PFSK-1 (cell line): ENCODE data around the gene CELSR1.

ENCODE experiments used
- FOXP2 ChIP-seq: optimal IDR thresholded peaks from 2 replicates; pipeline ENCODE3; 2011; ENCODE audit warnings: borderline replicate concordance, control low read depth, inconsistent platforms; ENCODE audit not compliant: insufficient read depth; ENCODE audit errors: extremely low read length, extremely low read depth
- POLR2AphosphoS5 ChIP-seq: IDR thresholded peaks from 2 replicates; pipeline ENCODE4 v1.6.1; 2012; ENCODE audit warnings: low read depth, mild to moderate bottlenecking, control low read depth, low read length, moderate library complexity
- REST ChIP-seq, 2 experiments: IDR thresholded peaks; 2 replicates each; pipeline versions ENCODE4 v1.6.1 to v1.8.0; 2011 to 2012; ENCODE audit warnings: low read depth in 2 of 2, low read length in 2 of 2, control low read depth in 1 of 2, inconsistent platforms in 1 of 2, mild to moderate bottlenecking in 1 of 2, moderate library complexity in 1 of 2; ENCODE audit not compliant: insufficient read depth in 1 of 2
- SIN3A ChIP-seq: IDR thresholded peaks from 2 replicates; pipeline ENCODE4 v1.6.1; 2012; ENCODE audit warnings: mild to moderate bottlenecking, low read length, moderate library complexity, borderline replicate concordance; ENCODE audit not compliant: insufficient read depth
- TAF1 ChIP-seq: IDR thresholded peaks from 2 replicates; pipeline ENCODE4 v1.6.1; 2012; ENCODE audit warnings: low read length, control low read depth, borderline replicate concordance; ENCODE audit not compliant: insufficient read depth

CELSR1 gene

GRCh38 chr22:46347646-46348045 is 189.8 kb downstream of the CELSR1 start:
- TF ChIP-seq POLR2AphosphoS5 (no peak), REST (IDR thresholded peaks at IDR 0.05; ENCODE audit: insufficient read depth in 1 of 2, low read depth in 2 of 2, low read length in 2 of 2) (no peak), TAF1 (no peak)

DNA sequence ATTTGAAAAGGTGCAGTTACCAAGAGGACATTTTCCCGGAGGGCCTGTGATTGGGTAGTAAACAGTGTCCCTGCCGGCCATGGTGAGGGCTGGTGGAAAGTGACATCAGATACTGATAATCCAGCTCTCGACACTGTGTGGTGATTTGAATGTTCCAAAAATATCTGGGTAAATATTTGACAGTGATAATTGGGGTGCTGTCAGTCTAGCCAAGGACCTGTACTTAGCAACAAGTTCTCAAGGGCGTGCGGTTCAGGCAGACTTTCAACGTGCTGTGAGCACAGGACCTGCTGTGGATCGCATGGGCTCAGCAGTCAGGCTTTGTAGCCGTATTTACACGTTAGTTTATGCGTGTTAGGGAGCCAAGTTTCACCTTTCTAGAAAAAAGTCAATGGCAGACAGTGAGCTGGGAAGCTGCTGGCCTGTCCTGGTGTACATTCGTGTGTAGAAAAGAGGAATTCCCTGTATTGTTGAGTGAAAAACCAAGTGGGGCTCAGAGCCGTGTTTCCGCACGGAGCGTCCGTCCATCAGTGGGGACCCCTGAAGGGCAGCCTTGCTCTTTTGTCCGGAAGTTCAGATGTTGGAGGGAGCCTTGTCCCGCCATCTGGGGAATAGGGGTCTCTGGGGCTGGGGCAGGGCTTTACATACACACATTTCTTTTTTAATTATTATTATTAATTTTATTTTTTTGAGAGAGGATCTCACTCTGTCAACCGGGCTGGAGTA is 190.6 kb downstream of the CELSR1 start:
- TF ChIP-seq FOXP2 (no peak), TAF1 (no peak), POLR2AphosphoS5 (no peak), REST (IDR thresholded peaks at IDR 0.05; ENCODE audit: insufficient read depth in 1 of 2, low read depth in 2 of 2, low read length in 2 of 2) (no peak), SIN3A (no peak)

DNA sequence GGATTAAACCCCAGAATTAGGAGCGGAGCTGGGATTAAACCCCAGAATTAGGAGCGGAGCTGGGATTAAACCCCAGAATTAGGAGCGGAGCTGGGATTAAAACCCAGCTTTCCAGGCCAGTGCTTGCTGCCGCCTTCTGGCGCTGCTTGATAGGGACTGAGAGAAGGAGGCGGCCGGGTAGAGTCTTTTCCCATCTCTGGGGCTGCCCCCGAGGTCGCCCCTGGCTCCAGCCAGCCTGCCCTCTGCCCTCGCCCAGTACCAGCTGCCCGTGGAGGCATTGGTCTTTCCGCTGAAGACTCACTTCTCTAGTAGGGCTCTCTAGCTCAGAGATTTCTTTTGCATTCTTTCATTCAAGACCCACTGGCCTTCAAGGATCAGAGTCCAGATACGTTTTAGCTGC is 196.7 kb downstream of the CELSR1 start:
- no peak for TF ChIP-seq SIN3A
- no peak for TF ChIP-seq REST (IDR thresholded peaks at IDR 0.05; ENCODE audit: insufficient read depth in 1 of 2, low read depth in 2 of 2, low read length in 2 of 2)
- no peak for TF ChIP-seq TAF1
- no peak for TF ChIP-seq FOXP2
- no peak for TF ChIP-seq POLR2AphosphoS5

DNA sequence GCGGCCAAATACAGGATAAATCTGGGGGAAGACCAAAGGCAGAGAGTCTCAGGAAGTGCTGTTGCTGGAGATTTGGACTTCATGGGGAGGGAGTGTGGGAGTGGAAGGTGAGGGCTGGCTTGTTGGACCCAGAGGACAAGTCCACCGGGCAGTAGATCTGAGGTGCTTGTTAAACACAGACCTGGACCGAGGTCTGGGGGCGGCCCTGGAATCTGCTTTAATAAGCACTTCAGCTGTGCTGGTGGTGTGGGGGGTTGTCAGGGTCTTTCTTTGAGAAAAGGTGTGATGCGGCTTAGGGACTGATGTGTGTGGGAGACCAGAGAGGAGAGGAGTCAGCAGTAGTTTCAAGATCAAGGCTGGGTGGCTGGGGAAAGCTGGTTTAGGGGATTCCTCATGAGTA is 197.5 kb downstream of the CELSR1 start:
- TF ChIP-seq POLR2AphosphoS5 = no peak
- no peak for TF ChIP-seq FOXP2
- TF ChIP-seq REST (IDR thresholded peaks at IDR 0.05; ENCODE audit: insufficient read depth in 1 of 2, low read depth in 2 of 2, low read length in 2 of 2) = no peak
- no peak for TF ChIP-seq TAF1
- TF ChIP-seq SIN3A = no peak

DNA sequence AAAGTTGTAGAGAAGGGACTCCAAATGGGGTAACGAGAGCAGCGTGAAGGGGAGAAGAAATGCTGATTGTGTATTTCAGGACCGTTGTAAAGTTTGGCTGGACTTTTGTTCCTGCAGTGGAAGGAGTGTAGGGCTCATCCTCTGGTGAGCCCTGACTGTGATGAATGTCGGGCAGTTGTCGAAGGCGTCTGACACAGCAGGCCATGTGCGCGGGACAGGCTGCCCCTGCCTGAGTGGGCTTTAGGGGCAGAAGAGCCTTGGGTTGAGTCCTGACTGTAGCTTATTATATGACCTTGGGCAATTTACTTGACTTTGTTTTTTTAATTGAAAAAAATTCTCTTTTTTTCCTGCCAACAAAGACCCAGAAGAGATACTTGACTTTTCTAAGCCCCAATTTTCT is 198.8 kb downstream of the CELSR1 start:
- TF ChIP-seq TAF1 (no peak), FOXP2 (no peak), SIN3A (no peak), POLR2AphosphoS5 (no peak), REST (IDR thresholded peaks at IDR 0.05; ENCODE audit: insufficient read depth in 1 of 2, low read depth in 2 of 2, low read length in 2 of 2) (no peak)
